HG03103 (cell line): ENCODE measurements around the gene HSPA1L.

Experiments
- ATAC-seq: cut with Tn5 transposase; IDR thresholded peaks from one replicate; pipeline ENCODE4 v1.9.1; 2021; ENCODE audit warnings: low read depth; ENCODE audit not compliant: unreplicated experiment

The HSPA1L gene

GRCh38 chr6:31784098-31784925 lies 30.8 kb downstream of the HSPA1L start:
- ATAC-seq, result no peak

GRCh38 chr6:31782126-31782855 lies 32.8 kb downstream of the HSPA1L start:
- ATAC-seq, result no peak

GRCh38 chr6:31781244-31782125 lies 33.6 kb downstream of the HSPA1L start:
- ATAC-seq, result no peak

GRCh38 chr6:31780507-31781243 lies 34.4 kb downstream of the HSPA1L start:
- no peak for ATAC-seq

GRCh38 chr6:31779908-31780307 lies 35.2 kb downstream of the HSPA1L start:
- ATAC-seq, result no peak

GRCh38 chr6:31778999-31779885 lies 35.8 kb downstream of the HSPA1L start:
- ATAC-seq, result no peak

GRCh38 chr6:31778193-31778592 lies 36.9 kb downstream of the HSPA1L start:
- no peak for ATAC-seq

GRCh38 chr6:31777667-31778050 lies 37.4 kb downstream of the HSPA1L start:
- ATAC-seq, result no peak

- ATAC-seq, result no peak
Measured at GRCh38 chr6:31776989-31777666, 38.0 kb downstream of the HSPA1L start, which contains the start of gene VWA7. TSS of gene VWA7 (minus strand) at chr6:31777328. CDS start at chr6:31776779, 549 bp downstream.

- no peak for ATAC-seq
Measured at GRCh38 chr6:31776485-31776988, 38.5 kb downstream of the HSPA1L start.

- no peak for ATAC-seq
Measured at GRCh38 chr6:31775633-31776484, 39.2 kb downstream of the HSPA1L start.

GRCh38 chr6:31775184-31775583 lies 39.9 kb downstream of the HSPA1L start:
- no peak for ATAC-seq

- ATAC-seq, result no peak
Measured at GRCh38 chr6:31771992-31772358, 43.1 kb downstream of the HSPA1L start.

- no peak for ATAC-seq
Measured at GRCh38 chr6:31770860-31771259, 44.2 kb downstream of the HSPA1L start.

GRCh38 chr6:31769684-31770371 lies 45.3 kb downstream of the HSPA1L start:
- no peak for ATAC-seq

- no peak for ATAC-seq
Measured at GRCh38 chr6:31768363-31769257, 46.5 kb downstream of the HSPA1L start.
